ENCODE results near the gene BRD7. TPM values are rescaled to one million over a fixed set of nuclear protein-coding genes. Genes with fewer than 3 reads are reported as not detected.

The BRD7 gene
- total RNA-seq, 2 experiments from 2014 or later: 96.7 to 101 TPM

DNA sequence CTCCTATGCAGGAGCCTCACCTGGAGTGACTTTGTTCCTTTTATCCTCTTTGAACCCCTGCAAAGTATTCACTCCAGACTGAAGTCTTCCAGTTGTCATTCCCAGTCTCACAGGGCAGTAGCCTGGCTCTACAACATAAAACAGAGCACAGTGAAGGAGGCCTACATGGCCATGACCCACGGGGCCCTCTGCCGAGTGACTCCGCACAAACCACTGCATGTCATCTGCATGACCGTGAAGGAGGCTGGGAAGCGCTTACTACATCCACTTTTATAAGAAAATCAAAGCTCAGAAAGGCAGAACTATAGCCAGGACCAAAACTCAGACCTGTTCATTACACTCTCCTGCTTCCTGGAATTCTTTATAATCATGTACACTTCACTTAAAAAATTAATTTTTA, 42.5 kb downstream of the BRD7 start:
- H3K36me3 Mint-ChIP-seq (ENCODE audit: low read depth): peaks cover 27% of the 10 kb centered on the region
- DNase-seq: no peak
- H3K4me1 Mint-ChIP-seq (ENCODE audit: low read depth): peaks cover 53% of the 10 kb centered on the region
- H3K27ac Mint-ChIP-seq: no peak overlapping the region
- no peaks in the 10 kb centered on the region for H3K27me3 Mint-ChIP-seq (ENCODE audit: low read depth)
- H3K9me3 Mint-ChIP-seq: no peaks in the 10 kb centered on the region
- CTCF ChIA-PET: interaction anchor here (0.6 to 9.5 kb wide), 16 partner anchors 11 to 345 kb away, joined by 3 to 149 read pairs (median 6); no protein-coding TSS in a partner anchor
- intact Hi-C loops (cut with micrococcal nuclease): loop anchor here (2.0 to 5.0 kb wide), 3 partner anchors 221 to 421 kb away; partner anchors contain the start of gene NKD1
- no peak overlapping the region for H3K4me3 Mint-ChIP-seq

- Mint-ChIP-seq H3K27me3 (ENCODE audit: low read depth) (no peaks in the 10 kb centered on the region), H3K27ac (peak overlapping the region; percentile 39), H3K9me3 (no peaks in the 10 kb centered on the region), H3K36me3 (ENCODE audit: low read depth) (peaks cover 28% of the 10 kb centered on the region), H3K4me3 (no peak overlapping the region), H3K4me1 (ENCODE audit: low read depth) (peaks cover 43% of the 10 kb centered on the region)
- DNase-seq: no peak
- intact Hi-C loops (cut with micrococcal nuclease): no loop called here
- CTCF ChIA-PET: interaction anchor here (2.0 to 9.5 kb wide), 2 partner anchors 29 to 45 kb away, joined by 8 to 149 read pairs; no protein-coding TSS in a partner anchor
Observed at GRCh38 chr16:50324345-50324744, 44.4 kb downstream of the BRD7 start.

DNA sequence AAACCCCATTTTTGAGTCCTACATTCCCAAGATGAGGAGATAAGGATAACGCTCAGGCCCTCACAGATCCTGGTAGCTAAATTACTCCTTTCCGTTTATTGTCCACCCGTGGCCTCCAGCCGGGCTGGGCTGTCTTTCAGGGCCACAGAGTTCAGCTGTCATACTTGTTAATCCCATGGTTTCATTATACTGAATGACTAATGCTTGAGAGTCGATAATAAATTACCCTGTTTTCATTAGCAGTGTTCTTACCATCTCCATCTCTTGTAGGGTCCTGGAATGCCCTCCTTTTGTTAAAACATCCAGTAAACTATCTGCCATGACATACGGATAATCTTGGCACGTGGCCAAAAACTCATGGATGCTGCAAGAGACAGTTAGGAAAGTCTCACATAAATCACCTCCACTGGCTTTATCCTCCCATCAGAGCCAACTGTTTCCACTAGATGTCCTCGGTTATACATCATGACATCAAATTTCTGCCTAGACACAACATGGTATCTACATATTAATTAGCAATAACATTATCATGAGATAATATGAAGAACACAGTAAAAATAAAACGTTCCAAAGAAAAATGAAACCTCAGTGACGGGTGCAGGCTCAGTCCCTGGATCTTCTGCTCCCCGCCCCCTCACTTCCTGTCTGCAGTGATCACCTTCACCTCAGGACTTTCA, 45.3 kb downstream of the BRD7 start:
- DNase-seq: no peak
- Mint-ChIP-seq H3K4me1 (ENCODE audit: low read depth) (peaks cover 41% of the 10 kb centered on the region), H3K27ac (peak overlapping the region; percentile 39), H3K4me3 (no peak overlapping the region), H3K9me3 (no peaks in the 10 kb centered on the region), H3K27me3 (ENCODE audit: low read depth) (no peaks in the 10 kb centered on the region), H3K36me3 (ENCODE audit: low read depth) (peaks cover 30% of the 10 kb centered on the region)
- intact Hi-C loops (cut with micrococcal nuclease): no loop called here
- CTCF ChIA-PET: interaction anchor here (2.0 to 9.5 kb wide), 3 partner anchors 30 to 299 kb away, joined by 5 to 149 read pairs (median 8); partner anchors contain the start of gene CNEP1R1

- intact Hi-C loops (cut with micrococcal nuclease): no loop called here
- no peak for DNase-seq
- H3K36me3 Mint-ChIP-seq (ENCODE audit: low read depth): peaks cover 31% of the 10 kb centered on the region
- H3K27me3 Mint-ChIP-seq (ENCODE audit: low read depth): no peaks in the 10 kb centered on the region
- CTCF ChIA-PET: interaction anchor here (0.6 to 9.5 kb wide), 5 partner anchors 31 to 363 kb away, joined by 3 to 149 read pairs (median 4); partner anchors contain the start of gene CNEP1R1
- peaks cover 33% of the 10 kb centered on the region for H3K4me1 Mint-ChIP-seq (ENCODE audit: low read depth)
- H3K9me3 Mint-ChIP-seq: no peaks in the 10 kb centered on the region
- no peak overlapping the region for H3K4me3 Mint-ChIP-seq
- no peak overlapping the region for H3K27ac Mint-ChIP-seq
Observed at GRCh38 chr16:50322333-50322732, 46.5 kb downstream of the BRD7 start.

DNA sequence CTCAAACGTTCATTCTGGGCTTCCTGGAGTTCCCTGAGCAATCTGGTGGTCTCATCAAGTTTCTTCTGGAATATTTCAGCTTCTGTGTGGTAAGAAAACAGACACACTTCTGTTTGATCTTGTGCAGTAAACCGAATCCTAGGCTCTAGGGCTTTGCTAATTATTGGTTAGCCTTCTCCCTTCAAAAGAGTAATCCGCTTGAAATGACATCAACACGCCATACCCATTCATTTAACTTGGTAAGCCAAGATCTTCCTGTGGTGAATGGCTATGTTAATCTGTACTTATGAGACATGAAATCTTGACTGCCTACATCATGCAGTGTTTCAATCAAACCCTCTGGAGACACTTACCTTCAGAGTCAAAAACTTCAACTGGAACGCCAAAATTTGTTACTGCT, 48.5 kb downstream of the BRD7 start:
- Mint-ChIP-seq H3K9me3 (no peaks in the 10 kb centered on the region), H3K27ac (peak overlapping the region; percentile 37), H3K4me1 (ENCODE audit: low read depth) (peaks cover 26% of the 10 kb centered on the region), H3K4me3 (no peak overlapping the region), H3K36me3 (ENCODE audit: low read depth) (peaks cover 33% of the 10 kb centered on the region), H3K27me3 (ENCODE audit: low read depth) (no peaks in the 10 kb centered on the region)
- CTCF ChIA-PET: no interaction called here
- intact Hi-C loops (cut with micrococcal nuclease): no loop called here
- DNase-seq: no peak

GRCh38 chr16:50318796-50319578, 49.8 kb downstream of the BRD7 start:
- peak overlapping the region; percentile 78 for H3K27ac Mint-ChIP-seq
- DNase-seq: no peak
- intact Hi-C loops (cut with micrococcal nuclease): no loop called here
- H3K4me3 Mint-ChIP-seq: no peak overlapping the region
- peaks cover 20% of the 10 kb centered on the region for H3K4me1 Mint-ChIP-seq (ENCODE audit: low read depth)
- H3K27me3 Mint-ChIP-seq (ENCODE audit: low read depth): no peaks in the 10 kb centered on the region
- no peaks in the 10 kb centered on the region for H3K9me3 Mint-ChIP-seq
- peaks cover 34% of the 10 kb centered on the region for H3K36me3 Mint-ChIP-seq (ENCODE audit: low read depth)
- CTCF ChIA-PET: no interaction called here

DNA sequence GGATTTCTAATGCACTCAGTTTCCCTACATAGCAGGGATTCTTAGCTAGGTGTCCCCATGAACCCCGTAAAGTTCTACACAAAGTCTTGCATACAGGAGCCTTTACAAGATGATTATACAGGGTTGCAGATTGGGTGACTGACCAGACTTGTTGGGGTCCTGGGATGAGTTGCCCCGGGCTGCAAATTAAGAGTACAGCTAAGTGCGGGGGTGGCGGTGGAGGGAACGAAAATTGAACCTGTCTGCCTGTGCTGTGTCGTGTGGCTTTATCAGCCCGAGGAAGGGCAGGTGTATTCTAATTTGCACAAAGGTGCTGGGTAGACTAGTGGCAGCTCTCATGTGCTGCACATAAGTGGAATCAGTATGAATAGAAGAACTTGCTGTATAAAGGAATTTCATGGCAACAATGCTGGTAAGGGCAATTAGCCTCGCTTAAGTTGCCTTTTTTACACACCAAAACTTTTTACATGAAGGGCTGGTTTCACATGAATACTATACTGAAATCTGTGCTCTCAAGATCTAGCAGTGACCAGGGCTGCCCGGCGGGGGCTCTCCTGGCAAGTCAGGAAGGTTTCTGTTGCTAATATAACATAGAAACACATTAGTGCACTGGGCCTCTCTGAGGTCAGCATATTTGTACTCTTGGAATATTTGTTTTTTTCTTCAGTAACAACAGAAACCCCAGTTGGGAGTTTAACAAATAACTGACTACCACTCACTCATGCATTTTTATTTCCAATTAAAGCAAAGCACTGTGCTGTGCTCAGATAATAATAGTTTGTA, 51.7 kb downstream of the BRD7 start:
- peaks cover 41% of the 10 kb centered on the region for H3K36me3 Mint-ChIP-seq (ENCODE audit: low read depth)
- CTCF ChIA-PET: interaction anchor here (0.8 to 0.9 kb wide), 2 partner anchors 10 to 38 kb away, joined by 3 read pairs; no protein-coding TSS in a partner anchor
- intact Hi-C loops (cut with micrococcal nuclease): no loop called here
- H3K27ac Mint-ChIP-seq: no peak overlapping the region
- H3K9me3 Mint-ChIP-seq: no peaks in the 10 kb centered on the region
- peaks cover 18% of the 10 kb centered on the region for H3K4me1 Mint-ChIP-seq (ENCODE audit: low read depth)
- DNase-seq: no peak
- H3K4me3 Mint-ChIP-seq: no peak overlapping the region
- no peaks in the 10 kb centered on the region for H3K27me3 Mint-ChIP-seq (ENCODE audit: low read depth)

DNA sequence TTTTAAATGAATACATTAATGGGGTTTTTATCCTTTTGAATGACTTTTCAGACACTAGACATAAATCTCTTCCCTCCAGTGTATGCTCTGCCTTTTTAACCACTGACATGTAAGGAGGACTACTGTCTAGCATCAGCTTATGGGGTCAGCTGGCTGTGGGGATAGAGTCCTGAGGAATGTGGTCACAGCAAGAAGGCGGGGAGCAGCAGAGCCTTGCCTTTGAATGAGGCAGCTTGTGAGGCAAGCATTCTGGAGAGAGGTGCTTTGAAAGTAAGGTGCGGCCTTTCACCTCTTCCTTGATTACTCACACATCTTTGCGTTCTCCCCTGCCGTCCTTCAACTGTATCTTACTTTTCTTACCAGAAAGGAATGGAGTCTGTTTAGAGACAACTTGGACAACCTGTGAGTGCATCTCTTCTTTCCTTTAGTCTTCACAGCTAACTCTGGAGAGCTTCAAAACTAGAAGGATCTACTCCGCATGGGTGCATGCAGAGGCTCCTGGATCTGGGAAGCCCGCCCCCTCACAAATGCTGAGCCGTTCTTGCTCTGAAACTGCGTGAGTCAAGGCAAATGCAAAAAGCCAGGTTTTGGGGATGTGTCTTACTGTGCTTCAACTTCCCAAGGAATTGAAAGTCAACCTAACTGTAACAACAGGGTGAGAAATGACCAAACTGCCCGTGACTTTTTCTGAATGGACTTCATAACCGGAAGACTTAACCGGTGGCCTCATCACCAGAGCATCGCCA, 52.5 kb downstream of the BRD7 start:
- Mint-ChIP-seq H3K27ac (no peak overlapping the region), H3K9me3 (no peaks in the 10 kb centered on the region), H3K4me3 (no peak overlapping the region), H3K27me3 (ENCODE audit: low read depth) (no peaks in the 10 kb centered on the region), H3K36me3 (ENCODE audit: low read depth) (peaks cover 40% of the 10 kb centered on the region), H3K4me1 (ENCODE audit: low read depth) (peaks cover 18% of the 10 kb centered on the region)
- DNase-seq: no peak
- CTCF ChIA-PET: interaction anchor here (0.9 to 2.1 kb wide), 2 partner anchors 11 to 39 kb away, joined by 3 to 9 read pairs; no protein-coding TSS in a partner anchor
- intact Hi-C loops (cut with micrococcal nuclease): no loop called here

GRCh38 chr16:50315346-50315997, 53.3 kb downstream of the BRD7 start:
- Mint-ChIP-seq H3K36me3 (ENCODE audit: low read depth) (peaks cover 35% of the 10 kb centered on the region), H3K4me3 (no peak overlapping the region), H3K27me3 (ENCODE audit: low read depth) (no peaks in the 10 kb centered on the region), H3K27ac (peak overlapping the region; percentile 18), H3K9me3 (no peaks in the 10 kb centered on the region), H3K4me1 (ENCODE audit: low read depth) (peaks cover 16% of the 10 kb centered on the region)
- no peak for DNase-seq
- intact Hi-C loops (cut with micrococcal nuclease): no loop called here
- CTCF ChIA-PET: interaction anchor here (0.8 to 2.6 kb wide), 3 partner anchors 11 to 350 kb away, joined by 3 to 9 read pairs (median 9); no protein-coding TSS in a partner anchor

- DNase-seq: no peak
- Mint-ChIP-seq H3K27me3 (ENCODE audit: low read depth) (no peaks in the 10 kb centered on the region), H3K4me3 (no peak overlapping the region), H3K27ac (peak overlapping the region; percentile 70), H3K36me3 (ENCODE audit: low read depth) (peaks cover 31% of the 10 kb centered on the region), H3K9me3 (no peaks in the 10 kb centered on the region), H3K4me1 (ENCODE audit: low read depth) (peaks cover 16% of the 10 kb centered on the region)
- CTCF ChIA-PET: interaction anchor here (2.1 to 2.6 kb wide), 3 partner anchors 12 to 49 kb away, joined by 6 to 9 read pairs (median 9); no protein-coding TSS in a partner anchor
- intact Hi-C loops (cut with micrococcal nuclease): no loop called here
Observed at GRCh38 chr16:50314665-50315064, 54.1 kb downstream of the BRD7 start.
